MM.1S (cell line): ENCODE results near the gene LRCH4.

Experiments used
- DNase-seq: peaks from one replicate; pipeline ENCODE4 v3.0.0-alpha.2; 2015
- H2AFZ ChIP-seq: fragments of 300-600 bp; sonication (generic); 2 replicates; pipeline ENCODE4 v1.6.0; 2016; ENCODE audit warnings: antibody characterized with exemption, low read length
- H3F3A ChIP-seq: fragments of 300-600 bp; sonication (generic); 2 replicates; pipeline ENCODE4 v1.6.1; 2016; ENCODE audit warnings: mild to moderate bottlenecking, antibody characterized with exemption, low read length, moderate library complexity, mixed read lengths; ENCODE audit not compliant: insufficient read depth
- H3K27ac ChIP-seq: fragments of 300-600 bp; sonication (generic); 2 replicates; pipeline ENCODE4 v1.5.1; 2016; ENCODE audit warnings: mild to moderate bottlenecking, low read length
- H3K27me3 ChIP-seq: fragments of 300-600 bp; sonication (generic); replicated peaks from 2 replicates; pipeline ENCODE4 v1.6.0; 2016; ENCODE audit warnings: low read length; ENCODE audit not compliant: insufficient read depth
- H3K36me3 ChIP-seq: fragments of 300-600 bp; sonication (generic); replicated peaks from 2 replicates; pipeline ENCODE4 v1.6.1; 2016; ENCODE audit warnings: mild to moderate bottlenecking, low read length, mixed read lengths; ENCODE audit not compliant: insufficient read depth
- H3K4me1 ChIP-seq: fragments of 300-600 bp; sonication (generic); 2 replicates; pipeline ENCODE4 v1.6.1; 2016; ENCODE audit warnings: low read length, mixed read lengths
- H3K4me2 ChIP-seq: fragments of 300-600 bp; sonication (generic); 2 replicates; pipeline ENCODE4 v1.6.0; 2016; ENCODE audit warnings: low read depth, low read length
- H3K4me3 ChIP-seq: fragments of 300-600 bp; sonication (generic); 2 replicates; pipeline ENCODE4 v1.5.1; 2016; ENCODE audit warnings: low read length, mixed read lengths
- H3K79me2 ChIP-seq: fragments of 300-600 bp; sonication (generic); 2 replicates; pipeline ENCODE4 v1.6.1; 2016; ENCODE audit warnings: mixed run types, low read length, mixed read lengths
- H3K9ac ChIP-seq: fragments of 300-600 bp; sonication (generic); 2 replicates; pipeline ENCODE4 v1.6.1; 2016; ENCODE audit warnings: low read length, mixed read lengths
- H3K9me2 ChIP-seq: fragments of 300-600 bp; sonication (generic); replicated peaks from 2 replicates; pipeline ENCODE4 v1.6.1; 2016; ENCODE audit warnings: mild to moderate bottlenecking, low read length, mixed read lengths; ENCODE audit not compliant: insufficient read depth
- H3K9me3 ChIP-seq: fragments of 300-600 bp; sonication (generic); replicated peaks from 2 replicates; pipeline ENCODE4 v1.6.1; 2016; ENCODE audit warnings: mild to moderate bottlenecking, low read length, mixed read lengths; ENCODE audit not compliant: insufficient read depth
- H4K20me1 ChIP-seq: fragments of 300-600 bp; sonication (generic); 2 replicates; pipeline ENCODE4 v1.6.1; 2016; ENCODE audit warnings: mild to moderate bottlenecking, low read length, moderate library complexity, mixed read lengths; ENCODE audit not compliant: insufficient read depth
- EZH2 ChIP-seq: fragments of 300-600 bp; sonication (generic); optimal IDR thresholded peaks from 2 replicates; pipeline ENCODE3; 2017; ENCODE audit warnings: low read depth, mild to moderate bottlenecking, antibody characterized with exemption, low read length, mixed read lengths
- EZH2phosphoT487 ChIP-seq: fragments of 300-600 bp; sonication (generic); IDR thresholded peaks from 2 replicates; pipeline ENCODE4 v1.6.1; 2018; ENCODE audit warnings: antibody characterized with exemption, low read length
- TF ChIP-seq, protein P1 (sequence below): fragments of 300-600 bp; sonication (generic); IDR thresholded peaks from 2 replicates; pipeline ENCODE4 v1.5.1; 2016; ENCODE audit warnings: antibody characterized with exemption, low read length, mixed read lengths

Gene LRCH4

DNA sequence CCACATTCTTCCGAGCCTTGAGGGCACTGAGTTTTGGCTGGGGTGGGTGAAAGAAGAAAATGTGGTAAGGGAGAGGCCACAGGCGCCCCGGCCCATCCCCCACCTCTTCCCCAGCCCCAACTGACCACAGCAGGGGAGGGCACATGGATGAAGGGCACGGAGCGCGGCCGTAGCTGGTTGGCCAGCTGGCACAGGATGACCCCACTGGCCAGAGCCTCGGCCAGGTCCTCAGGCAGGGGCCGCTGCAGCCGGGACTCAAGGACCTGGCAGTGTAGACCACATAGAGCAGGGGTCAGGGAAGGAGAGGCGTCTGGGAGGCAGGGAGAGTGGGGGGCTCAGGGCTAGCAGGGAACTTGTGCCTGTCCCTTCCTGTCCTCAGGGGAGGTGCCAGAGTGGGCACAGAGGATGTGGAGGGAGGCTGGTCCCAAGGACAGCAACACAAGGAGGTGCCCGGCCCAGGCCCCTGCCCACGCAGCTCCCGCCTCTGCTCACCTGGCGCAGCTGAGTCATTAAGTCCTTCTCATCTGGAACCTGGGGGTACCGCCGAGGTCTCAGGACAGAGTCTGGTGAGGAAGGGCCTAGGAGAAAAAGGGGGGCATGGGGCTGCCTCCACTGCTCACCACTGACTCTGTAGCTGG, 10.1 kb downstream of the LRCH4 start:
- Histone ChIP-seq H3K4me3 (no peak overlapping the region), H3K36me3 (no peaks in the 10 kb centered on the region), H3K4me2 (no peak overlapping the region), H3K9me2 (no peaks in the 10 kb centered on the region), H3K27ac (no peak overlapping the region), H3K27me3 (no peaks in the 10 kb centered on the region), H3K9me3 (no peaks in the 10 kb centered on the region), H3F3A (no peaks in the 10 kb centered on the region), H2AFZ (no peak overlapping the region), H3K79me2 (0 out of 2 replicates have a peak, but pooled peaks cover under 1% of the 10 kb centered on the region), H3K9ac (no peak overlapping the region), H3K4me1 (no peaks in the 10 kb centered on the region), H4K20me1 (no peaks in the 10 kb centered on the region)
- no peak for DNase-seq
- TF ChIP-seq EZH2phosphoT487 (no peak), EZH2 (no peak)
- TF ChIP-seq, protein P1, sequence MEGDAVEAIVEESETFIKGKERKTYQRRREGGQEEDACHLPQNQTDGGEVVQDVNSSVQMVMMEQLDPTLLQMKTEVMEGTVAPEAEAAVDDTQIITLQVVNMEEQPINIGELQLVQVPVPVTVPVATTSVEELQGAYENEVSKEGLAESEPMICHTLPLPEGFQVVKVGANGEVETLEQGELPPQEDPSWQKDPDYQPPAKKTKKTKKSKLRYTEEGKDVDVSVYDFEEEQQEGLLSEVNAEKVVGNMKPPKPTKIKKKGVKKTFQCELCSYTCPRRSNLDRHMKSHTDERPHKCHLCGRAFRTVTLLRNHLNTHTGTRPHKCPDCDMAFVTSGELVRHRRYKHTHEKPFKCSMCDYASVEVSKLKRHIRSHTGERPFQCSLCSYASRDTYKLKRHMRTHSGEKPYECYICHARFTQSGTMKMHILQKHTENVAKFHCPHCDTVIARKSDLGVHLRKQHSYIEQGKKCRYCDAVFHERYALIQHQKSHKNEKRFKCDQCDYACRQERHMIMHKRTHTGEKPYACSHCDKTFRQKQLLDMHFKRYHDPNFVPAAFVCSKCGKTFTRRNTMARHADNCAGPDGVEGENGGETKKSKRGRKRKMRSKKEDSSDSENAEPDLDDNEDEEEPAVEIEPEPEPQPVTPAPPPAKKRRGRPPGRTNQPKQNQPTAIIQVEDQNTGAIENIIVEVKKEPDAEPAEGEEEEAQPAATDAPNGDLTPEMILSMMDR, result no peak

DNA sequence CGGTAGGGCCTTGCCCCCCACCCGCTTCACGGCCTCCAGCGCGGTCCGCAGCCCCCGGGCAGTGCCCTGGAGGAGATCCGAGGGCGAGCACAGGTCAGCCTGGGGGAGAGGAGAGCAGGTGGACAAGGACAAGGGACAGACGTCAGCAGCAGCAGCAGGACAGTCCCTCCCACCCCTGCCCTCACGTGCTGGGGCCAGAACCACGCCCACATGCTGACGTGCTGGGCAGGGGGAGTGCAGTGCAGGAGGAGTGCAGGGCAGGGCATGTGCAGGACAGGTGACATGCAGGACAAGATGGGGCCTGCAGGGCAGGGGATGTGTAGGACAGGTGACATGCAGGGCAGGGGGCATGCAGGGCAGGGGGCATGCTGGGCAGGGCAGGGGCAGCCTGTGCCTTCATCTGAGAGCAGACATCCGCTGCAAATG, 10.7 kb downstream of the LRCH4 start:
- Histone ChIP-seq H3K27ac (no peak overlapping the region), H3K4me2 (no peak overlapping the region), H3K79me2 (no peaks in the 10 kb centered on the region), H3K9me3 (no peaks in the 10 kb centered on the region), H2AFZ (no peak overlapping the region), H3F3A (no peaks in the 10 kb centered on the region), H3K4me1 (no peaks in the 10 kb centered on the region), H3K36me3 (no peaks in the 10 kb centered on the region), H3K27me3 (peaks cover 3% of the 10 kb centered on the region), H3K9me2 (no peaks in the 10 kb centered on the region), H4K20me1 (no peaks in the 10 kb centered on the region), H3K9ac (no peak overlapping the region), H3K4me3 (no peak overlapping the region)
- TF ChIP-seq EZH2 (no peak), EZH2phosphoT487 (no peak)
- TF ChIP-seq, protein P1, result no peak
- no peak for DNase-seq

DNA sequence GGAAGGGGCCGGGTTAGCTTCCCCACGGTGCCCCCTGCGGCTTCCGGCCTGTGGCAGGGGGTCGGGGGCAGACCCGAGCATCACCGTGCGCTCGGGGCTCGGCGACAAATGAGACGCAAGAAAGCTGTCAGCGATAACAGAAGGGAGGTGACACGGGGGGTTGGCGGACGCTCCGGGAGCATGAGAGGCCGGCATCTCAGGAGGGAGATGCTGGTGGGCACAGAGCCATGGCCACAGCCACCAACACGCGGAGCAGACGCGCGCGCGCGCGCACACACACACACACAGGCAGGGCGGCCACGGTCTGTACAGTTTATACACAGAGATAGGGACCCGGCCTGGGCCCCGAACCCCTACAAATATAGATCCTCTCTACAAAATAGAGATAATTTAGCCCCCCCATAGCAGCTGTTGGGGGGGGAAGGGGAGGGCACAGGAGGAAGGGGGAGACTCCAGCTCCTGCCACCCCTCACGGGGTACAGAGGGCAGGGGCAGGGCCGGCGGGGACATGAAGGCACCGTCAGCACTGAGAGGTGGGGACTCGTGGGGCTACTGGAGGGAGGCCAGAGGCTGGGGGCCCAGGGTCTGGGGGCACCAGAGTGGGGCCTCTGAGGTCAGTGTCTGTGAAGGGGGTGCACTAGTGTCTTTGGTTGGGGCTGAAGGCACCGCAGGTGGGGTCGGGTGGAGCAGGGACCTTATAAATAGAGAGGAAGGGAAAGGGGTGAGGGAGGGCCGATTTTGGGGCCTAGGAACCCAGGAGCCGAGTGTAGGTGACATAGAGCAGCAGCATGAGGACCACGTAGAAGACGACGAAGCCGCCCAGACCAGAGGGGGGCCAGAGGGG, 11.3 kb downstream of the LRCH4 start:
- H3K4me2 ChIP-seq, result no peak overlapping the region
- no peaks in the 10 kb centered on the region for H3K9me2 ChIP-seq
- H3K27me3 ChIP-seq, result peaks cover 10% of the 10 kb centered on the region
- H3K4me3 ChIP-seq, result no peak overlapping the region
- no peaks in the 10 kb centered on the region for H4K20me1 ChIP-seq
- H2AFZ ChIP-seq, result no peak overlapping the region
- DNase-seq, result no peak
- no peaks in the 10 kb centered on the region for H3F3A ChIP-seq
- no peak for TF ChIP-seq EZH2phosphoT487
- TF ChIP-seq EZH2, result no peak
- TF ChIP-seq, protein P1, result no peak
- H3K27ac ChIP-seq, result no peak overlapping the region
- no peaks in the 10 kb centered on the region for H3K9me3 ChIP-seq
- no peaks in the 10 kb centered on the region for H3K36me3 ChIP-seq
- H3K79me2 ChIP-seq, result no peaks in the 10 kb centered on the region
- no peak overlapping the region for H3K9ac ChIP-seq
- H3K4me1 ChIP-seq, result no peaks in the 10 kb centered on the region
